HepG2 (cell line): Measurements from ENCODE around the gene GRAMD1B. TPM values are rescaled to one million over a fixed set of nuclear protein-coding genes. Genes with fewer than 3 reads are reported as not detected.

Source experiments
- ATAC-seq: fragments of 200-7000 bp; cut with Tn5 transposase; 3 replicates; pipeline ENCODE4 v1.9.1; 2020; ENCODE audit warnings: mild to moderate bottlenecking, moderate library complexity
- BruUV-seq: library from RNA; stranded (reverse); fragments of 400-500 nt; replicated peaks from 2 replicates; lab custom pipeline; 2021; lab: Mats Ljungman, UMichigan
- CTCF ChIA-PET: fragments of 300-600 bp; formaldehyde crosslinking; extraction: SDS; loops from one replicate; lab custom pipeline; 2021; ENCODE audit warnings: low total read pairs, inconsistent platforms, low intra/inter-chr PET ratio; lab: Yijun Ruan, JAX
- POLR2A ChIA-PET: fragments of 350-600 bp; sonication (Branson Sonifier 250); formaldehyde crosslinking; loops from one replicate; lab custom pipeline; 2020; ENCODE audit warnings: antibody characterized with exemption, inconsistent platforms; lab: Yijun Ruan, JAX
- DNase-seq: peaks from one replicate; pipeline ENCODE4 v3.0.0-alpha.2; 2015; ENCODE audit warnings: low spot score
- FAIRE-seq: peaks from 3 replicates; lab custom pipeline; 2011; peaks lifted over from hg19 to GRCh38; lab: Jason Lieb, UNC
- H2AFZ ChIP-seq: one replicate; pipeline ENCODE4 v1.6.1; 2011; ENCODE audit warnings: low read length, inconsistent platforms
- H3K27ac ChIP-seq: fragments of 300-600 bp; 3 replicates; pipeline ENCODE4 v1.8.0; 2011; ENCODE audit warnings: mixed run types, mild to moderate bottlenecking, mixed read lengths, low read length, inconsistent platforms; ENCODE audit not compliant: insufficient read depth; ENCODE audit errors: extremely low read length
- H3K27me3 ChIP-seq, 2 experiments: fragments of 200-600 bp in 1 of 2; 2 replicates in 1 of 2; 3 replicates in 1 of 2; pipeline versions ENCODE4 v1.6.0 to v1.8.0; 2011; ENCODE audit warnings: low read length in 2 of 2, mild to moderate bottlenecking in 2 of 2, moderate library complexity in 2 of 2, inconsistent platforms in 1 of 2; ENCODE audit not compliant: insufficient read depth in 2 of 2, control insufficient read depth in 1 of 2
- H3K36me3 ChIP-seq, 2 experiments: fragments of 200-600 bp in 1 of 2; replicated peaks in 1 of 2; 2 replicates in 1 of 2; 3 replicates in 1 of 2; pipeline versions ENCODE4 v1.5.1 to v1.8.0; 2011; ENCODE audit warnings: low read length in 2 of 2, inconsistent platforms in 1 of 2; ENCODE audit not compliant: insufficient read depth in 2 of 2, control insufficient read depth in 1 of 2
- H3K4me1 ChIP-seq: 2 replicates; pipeline ENCODE4 v1.5.1; 2012; ENCODE audit warnings: low read length, inconsistent platforms; ENCODE audit not compliant: insufficient read depth
- H3K4me2 ChIP-seq: 2 replicates; pipeline ENCODE4 v1.6.0; 2011; ENCODE audit warnings: low read depth, low read length, inconsistent platforms
- H3K4me3 ChIP-seq, 3 experiments: fragments of 200-600 bp in 1 of 3; sonication (generic), shearing (Covaris generic) in 1 of 3; replicated peaks in 1 of 3; 2 replicates each; pipeline ENCODE4 v1.5.1; 2011 to 2016; ENCODE audit warnings: low read length in 3 of 3, inconsistent platforms in 2 of 3, low read depth in 2 of 3, mild to moderate bottlenecking in 2 of 3, control low read depth in 1 of 3, mixed read lengths in 1 of 3; ENCODE audit not compliant: insufficient read depth in 1 of 3
- H3K79me2 ChIP-seq: one replicate; pipeline ENCODE4 v1.6.1; 2011; ENCODE audit warnings: low read length, inconsistent platforms; ENCODE audit not compliant: insufficient read depth
- H3K9ac ChIP-seq: 2 replicates; pipeline ENCODE4 v1.6.0; 2011; ENCODE audit warnings: mild to moderate bottlenecking, low read depth, low read length, inconsistent platforms; ENCODE audit not compliant: insufficient read depth
- H3K9me3 ChIP-seq: 2 replicates; pipeline ENCODE4 v1.5.1; 2012; ENCODE audit warnings: mild to moderate bottlenecking, low read length
- H4K20me1 ChIP-seq: 2 replicates; pipeline ENCODE4 v1.6.0; 2011; ENCODE audit warnings: inconsistent platforms, mild to moderate bottlenecking, low read length, moderate library complexity; ENCODE audit not compliant: insufficient read depth
- RFX3 ChIP-seq: IDR thresholded peaks from 2 replicates; pipeline ENCODE4 v1.6.1; 2016; ENCODE audit warnings: missing biosample characterization, missing genetic modification reagents
- SYNCRIP ChIP-seq: fragments of 200-400 bp; formaldehyde crosslinking; IDR thresholded peaks from 2 replicates; pipeline ENCODE4 v1.6.1; 2018; ENCODE audit warnings: mild to moderate bottlenecking, low read depth, low read length; ENCODE audit not compliant: insufficient read depth
- TAF15 ChIP-seq: fragments of 200-400 bp; formaldehyde crosslinking; IDR thresholded peaks from one replicate; pipeline ENCODE4 v1.6.1; 2018; ENCODE audit warnings: mild to moderate bottlenecking, low read depth, low read length; ENCODE audit not compliant: poor library complexity, severe bottlenecking
- ZNF646 ChIP-seq: sonication (generic); formaldehyde crosslinking; IDR thresholded peaks from 2 replicates; pipeline ENCODE4 v1.9.0; 2021; ENCODE audit warnings: mild to moderate bottlenecking, missing genetic modification reagents
- ZNF660 ChIP-seq: sonication (generic); formaldehyde crosslinking; IDR thresholded peaks from 2 replicates; pipeline ENCODE4 v1.5.1; 2020; ENCODE audit warnings: mild to moderate bottlenecking, low read depth, missing genetic modification reagents, borderline replicate concordance
- WGBS: methylation state at CpG from one replicate; pipeline ENCODE4 v1.1.6; 2017; ENCODE audit warnings: low lambda C conversion rate; 5-methylcytosine and 5-hydroxymethylcytosine counted together
- in situ Hi-C: cut with HindIII; loops from 2 replicates; pipeline ENCODE4 v1.10.0; 2017; ENCODE audit warnings: low pct_unique_long_range_greater_than_20kb; ENCODE audit not compliant: extremely low pct_ligation_motif_present
- intact Hi-C: fragments of 100-400 bp; cut with micrococcal nuclease; formaldehyde crosslinking; loops from one replicate; pipeline ENCODE4 v1.10.0; 2022; ENCODE audit not compliant: unreplicated experiment
- polyA plus RNA-seq, 8 experiments: library from polyadenylated mRNA; depleted of rRNA in 3 of 8; stranded (reverse) in 7 of 8; unstranded in 1 of 8; fragments of >200 nt; fragmentation: Illumina TruSeq in 4 of 8; extraction: Trizol in 4 of 8; gene quantifications; 2 replicates each; pipeline versions ENCODE4 v1.2.1 to v1.2.3, GENCODE V29; 2011 to 2016; ENCODE audit warnings: low read depth in 4 of 8, missing spikeins in 1 of 8, mixed read lengths in 1 of 8; ENCODE audit not compliant: insufficient read depth in 1 of 8
- total RNA-seq, 5 experiments: library from RNA; depleted of rRNA; stranded (reverse); fragments of >200 nt; fragmentation: Illumina TruSeq; extraction: Trizol; gene quantifications; 2 replicates each; pipeline ENCODE4 v1.2.3, GENCODE V29; 2016; ENCODE audit warnings: low read depth in 1 of 5

Gene GRAMD1B
- total and polyA plus RNA-seq, 2 of the 13 experiments (the other 11 are each of a cell fraction or from before 2014, with no cell fraction given), result 0.12 TPM; not detected in 1

DNA sequence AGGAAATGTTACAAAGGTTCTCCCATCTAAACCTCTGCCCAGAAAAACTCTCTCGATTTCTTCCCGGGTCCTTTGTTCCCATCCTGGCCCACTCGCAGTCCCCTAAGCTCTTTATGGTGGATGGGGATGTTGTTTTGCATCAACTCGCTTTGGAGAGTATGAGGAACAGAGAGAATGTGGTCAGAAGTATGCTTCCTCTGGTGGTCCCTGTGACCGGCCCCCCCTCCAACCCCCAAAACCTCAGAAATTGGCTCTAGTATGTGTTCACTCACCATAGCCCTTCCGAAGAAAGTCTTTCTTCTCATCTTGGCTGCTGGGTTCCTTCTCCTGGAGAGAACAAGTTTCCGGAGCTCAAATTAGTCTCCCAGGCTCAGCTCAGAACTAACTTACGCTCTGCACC, 54.4 kb downstream of the GRAMD1B start:
- in situ Hi-C loops (loop anchor here (25.0 kb wide), 1 partner anchor 372 kb away; no protein-coding TSS in a partner anchor), intact Hi-C loops (no loop called here)
- Histone ChIP-seq H3K27me3 (peaks cover 0 to 27% of the 10 kb centered on the region in 2 experiments; a peak in 2 of 5 replicates), H3K79me2 (no peaks in the 10 kb centered on the region), H3K27ac (no peak overlapping the region), H3K4me3 (no peak overlapping the region), H3K4me2 (no peak overlapping the region), H2AFZ (no peak overlapping the region), H3K9ac (no peak overlapping the region), H3K4me1 (no peaks in the 10 kb centered on the region), H3K36me3 (no peaks in the 10 kb centered on the region), H4K20me1 (no peaks in the 10 kb centered on the region), H3K9me3 (no peaks in the 10 kb centered on the region)
- DNase-seq, result no peak
- ChIA-PET CTCF (no interaction called here), POLR2A (no interaction called here)
- 2% methylated on average over 7 of the region's 8 CpGs for WGBS
- ATAC-seq, result no peak
- no TSS peak for BruUV-seq
- no peak for FAIRE-seq
- TF ChIP-seq TAF15, result no peak
- TF ChIP-seq ZNF660 (CRISPR knock-in tag), result no peak
- TF ChIP-seq RFX3, result no peak
- no peak for TF ChIP-seq ZNF646
- no peak for TF ChIP-seq SYNCRIP
